DND-41 (cell line): ENCODE measurements around the gene RNF213.

Source experiments
- ATAC-seq: fragments of 200-7000 bp; cut with Tn5 transposase; 3 replicates; pipeline ENCODE4 v1.9.1; 2021; ENCODE audit warnings: low read depth; ENCODE audit not compliant: insufficient read depth
- DNase-seq: peaks from one replicate; pipeline ENCODE4 v3.0.0-alpha.2; 2020
- H2AFZ ChIP-seq: 2 replicates; pipeline ENCODE4 v1.6.0; 2012; ENCODE audit warnings: low read depth, low read length
- H3K27ac ChIP-seq: 2 replicates; pipeline ENCODE4 v1.5.1; 2012; ENCODE audit warnings: low read length, inconsistent platforms
- H3K27me3 ChIP-seq: fragments of 200-600 bp; sonication (generic); 2 replicates; pipeline ENCODE4 v1.6.0; 2012; ENCODE audit warnings: low read length, mild to moderate bottlenecking, inconsistent platforms; ENCODE audit not compliant: insufficient read depth, poor library complexity
- H3K36me3 ChIP-seq: 2 replicates; pipeline ENCODE4 v1.5.1; 2012; ENCODE audit warnings: low read length, inconsistent platforms; ENCODE audit not compliant: insufficient read depth
- H3K4me1 ChIP-seq: 2 replicates; pipeline ENCODE4 v1.5.1; 2012; ENCODE audit warnings: mild to moderate bottlenecking, low read length; ENCODE audit not compliant: insufficient read depth
- H3K4me2 ChIP-seq: 2 replicates; pipeline ENCODE4 v1.6.0; 2012; ENCODE audit warnings: mild to moderate bottlenecking, moderate library complexity, low read length, inconsistent platforms; ENCODE audit not compliant: insufficient read depth
- H3K4me3 ChIP-seq, 2 experiments: fragments of 200-600 bp in 1 of 2; shearing (Covaris generic) in 1 of 2; 2 replicates each; pipeline ENCODE4 v1.5.1; 2012 to 2016; ENCODE audit warnings: inconsistent platforms in 2 of 2, low read length in 2 of 2, mild to moderate bottlenecking in 2 of 2, low read depth in 1 of 2, moderate library complexity in 1 of 2
- H3K79me2 ChIP-seq: 2 replicates; pipeline ENCODE4 v1.6.0; 2012; ENCODE audit warnings: low read length, inconsistent platforms; ENCODE audit not compliant: insufficient read depth
- H3K9ac ChIP-seq: 2 replicates; pipeline ENCODE4 v1.6.0; 2012; ENCODE audit warnings: low read depth, mild to moderate bottlenecking, inconsistent platforms, low read length, moderate library complexity
- H3K9me3 ChIP-seq: 2 replicates; pipeline ENCODE4 v1.5.1; 2012; ENCODE audit warnings: low read length, moderate library complexity, mild to moderate bottlenecking, inconsistent platforms; ENCODE audit not compliant: insufficient read depth, severe bottlenecking
- H4K20me1 ChIP-seq: 2 replicates; pipeline ENCODE4 v1.6.0; 2012; ENCODE audit warnings: low read length; ENCODE audit not compliant: insufficient read depth
- EZH2 ChIP-seq: IDR thresholded peaks from 3 replicates; pipeline ENCODE4 v1.6.1; 2012; ENCODE audit warnings: borderline replicate concordance, low read depth, mild to moderate bottlenecking, moderate library complexity, low read length, inconsistent platforms; ENCODE audit not compliant: severe bottlenecking
- TF ChIP-seq, protein P1 (sequence below): IDR thresholded peaks from 2 replicates; pipeline ENCODE4 v1.5.1; 2012; ENCODE audit warnings: borderline replicate concordance, low read length, moderate library complexity, mild to moderate bottlenecking; ENCODE audit not compliant: poor library complexity, severe bottlenecking; ENCODE audit errors: extremely low read depth

RNF213 gene

GRCh38 chr17:80422981-80423380 is 162.3 kb downstream of the RNF213 start:
- no peak for TF ChIP-seq EZH2
- TF ChIP-seq, protein P1, sequence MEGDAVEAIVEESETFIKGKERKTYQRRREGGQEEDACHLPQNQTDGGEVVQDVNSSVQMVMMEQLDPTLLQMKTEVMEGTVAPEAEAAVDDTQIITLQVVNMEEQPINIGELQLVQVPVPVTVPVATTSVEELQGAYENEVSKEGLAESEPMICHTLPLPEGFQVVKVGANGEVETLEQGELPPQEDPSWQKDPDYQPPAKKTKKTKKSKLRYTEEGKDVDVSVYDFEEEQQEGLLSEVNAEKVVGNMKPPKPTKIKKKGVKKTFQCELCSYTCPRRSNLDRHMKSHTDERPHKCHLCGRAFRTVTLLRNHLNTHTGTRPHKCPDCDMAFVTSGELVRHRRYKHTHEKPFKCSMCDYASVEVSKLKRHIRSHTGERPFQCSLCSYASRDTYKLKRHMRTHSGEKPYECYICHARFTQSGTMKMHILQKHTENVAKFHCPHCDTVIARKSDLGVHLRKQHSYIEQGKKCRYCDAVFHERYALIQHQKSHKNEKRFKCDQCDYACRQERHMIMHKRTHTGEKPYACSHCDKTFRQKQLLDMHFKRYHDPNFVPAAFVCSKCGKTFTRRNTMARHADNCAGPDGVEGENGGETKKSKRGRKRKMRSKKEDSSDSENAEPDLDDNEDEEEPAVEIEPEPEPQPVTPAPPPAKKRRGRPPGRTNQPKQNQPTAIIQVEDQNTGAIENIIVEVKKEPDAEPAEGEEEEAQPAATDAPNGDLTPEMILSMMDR = no peak
- Histone ChIP-seq H3K27ac (no peak overlapping the region), H2AFZ (no peak overlapping the region), H3K9me3 (no peaks in the 10 kb centered on the region), H4K20me1 (peaks cover 9% of the 10 kb centered on the region; the same call in 1 of the 2 replicates), H3K79me2 (no peaks in the 10 kb centered on the region), H3K27me3 (no peaks in the 10 kb centered on the region), H3K4me3 (no peak overlapping the region), H3K9ac (no peak overlapping the region), H3K4me1 (peaks cover 7% of the 10 kb centered on the region), H3K4me2 (no peak overlapping the region), H3K36me3 (peaks cover 5% of the 10 kb centered on the region; the same call in 1 of the 2 replicates)
- no peak for ATAC-seq
- DNase-seq = no peak

DNA sequence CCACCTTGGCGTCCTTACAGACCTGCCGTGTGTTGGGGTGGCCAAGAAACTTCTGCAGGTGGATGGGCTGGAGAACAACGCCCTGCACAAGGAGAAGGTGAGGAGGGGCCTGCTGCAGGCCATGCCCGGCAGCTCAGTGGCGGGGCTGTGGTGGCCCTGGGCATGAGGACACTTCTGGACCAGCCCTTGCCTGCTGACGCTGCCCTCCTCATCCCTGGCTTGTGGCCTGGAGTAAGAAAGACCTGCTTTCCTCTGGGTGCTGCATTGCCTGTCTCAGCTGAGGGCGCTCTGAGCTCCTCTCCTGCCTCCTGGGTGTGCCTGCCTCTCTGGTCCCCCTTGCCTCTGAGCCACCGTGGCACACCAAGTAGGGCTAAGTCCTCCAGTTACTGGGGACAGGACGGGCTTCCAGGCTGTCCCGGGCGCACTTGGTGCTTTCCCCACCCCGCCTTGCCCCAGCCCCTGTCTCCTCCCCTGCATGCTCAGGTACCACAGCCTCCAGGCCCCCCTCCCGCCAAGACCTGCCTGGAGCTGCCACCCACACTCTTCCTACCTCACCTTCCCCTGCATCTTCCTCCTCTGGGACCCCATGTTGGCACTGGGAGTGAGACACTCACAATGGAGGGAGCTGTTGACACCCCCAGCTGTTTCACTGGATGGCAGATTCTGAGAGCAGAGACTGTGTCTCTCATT is 163.0 kb downstream of the RNF213 start:
- no peak overlapping the region for H3K4me3 ChIP-seq
- H2AFZ ChIP-seq = no peak overlapping the region
- peaks cover 9% of the 10 kb centered on the region; the same call in 1 of the 2 replicates for H4K20me1 ChIP-seq
- H3K36me3 ChIP-seq = no peaks in the 10 kb centered on the region
- H3K4me2 ChIP-seq = no peak overlapping the region
- TF ChIP-seq, protein P1 = no peak
- TF ChIP-seq EZH2 = no peak
- H3K4me1 ChIP-seq = peaks cover 7% of the 10 kb centered on the region
- no peak overlapping the region for H3K9ac ChIP-seq
- no peak overlapping the region for H3K27ac ChIP-seq
- H3K79me2 ChIP-seq = no peaks in the 10 kb centered on the region
- no peak for DNase-seq
- no peaks in the 10 kb centered on the region for H3K9me3 ChIP-seq
- H3K27me3 ChIP-seq = no peaks in the 10 kb centered on the region
- no peak for ATAC-seq

- DNase-seq = no peak
- Histone ChIP-seq H3K9ac (no peak overlapping the region), H3K27me3 (no peaks in the 10 kb centered on the region), H3K79me2 (no peaks in the 10 kb centered on the region), H4K20me1 (peaks cover 9% of the 10 kb centered on the region; the same call in 1 of the 2 replicates), H3K4me2 (no peak overlapping the region), H3K4me3 (no peak overlapping the region), H3K4me1 (peaks cover 7% of the 10 kb centered on the region), H2AFZ (no peak overlapping the region), H3K9me3 (no peaks in the 10 kb centered on the region), H3K36me3 (no peaks in the 10 kb centered on the region), H3K27ac (no peak overlapping the region)
- TF ChIP-seq, protein P1 = no peak
- TF ChIP-seq EZH2 = no peak
- ATAC-seq = no peak
Measured at GRCh38 chr17:80424261-80424660, 163.6 kb downstream of the RNF213 start.
